ENCODE data around the gene OSER1.

Gene OSER1

GRCh38 chr20:44146272-44146671 is 64.3 kb downstream of the OSER1 start:
- no peak overlapping the region for H3K27ac ChIP-seq (ENCODE audit: low read depth, low read length)
- H4K20me1 ChIP-seq (ENCODE audit: control insufficient read depth, insufficient read depth, low read depth, low read length): no peaks in the 10 kb centered on the region
- no peaks in the 10 kb centered on the region for H3K79me2 ChIP-seq (ENCODE audit: control insufficient read depth, low read length)
- no peaks in the 10 kb centered on the region for H3K4me1 ChIP-seq (ENCODE audit: control insufficient read depth, low read length)
- no peaks in the 10 kb centered on the region for H3K36me3 ChIP-seq (ENCODE audit: control insufficient read depth, low read length)
- H3F3A ChIP-seq (ENCODE audit: control insufficient read depth, insufficient read depth): no peaks in the 10 kb centered on the region
- H3K9me3 ChIP-seq (ENCODE audit: control insufficient read depth, insufficient read depth, low read length): no peaks in the 10 kb centered on the region
- TF ChIP-seq EZH2phosphoT487 (IDR thresholded peaks at IDR 0.05; ENCODE audit: borderline replicate concordance, low read length): no peak
- no peak for TF ChIP-seq CTCF (IDR thresholded peaks at IDR 0.05; ENCODE audit: low read depth, low read length, poor library complexity, severe bottlenecking)
- H3K9me2 ChIP-seq (replicated peaks; ENCODE audit: control insufficient read depth, low read length): no peaks in the 10 kb centered on the region
- H3K27me3 ChIP-seq (ENCODE audit: control insufficient read depth, low read length): 0 out of 2 replicates have a peak, but pooled peaks cover 3% of the 10 kb centered on the region
- no peak overlapping the region for H3K4me3 ChIP-seq (ENCODE audit: low read length)
- no peak overlapping the region for H3K4me2 ChIP-seq (ENCODE audit: low read length)
